Kidney epithelial cell (primary cell): ENCODE measurements around the gene OOSP4A. TPM values are rescaled to one million over a fixed set of nuclear protein-coding genes. Genes with fewer than 3 reads are reported as not detected.

Experiments used
- DNase-seq: peaks from one replicate; pipeline ENCODE4 v3.0.0-alpha.2; 2010; ENCODE audit warnings: low read depth
- H3K27me3 ChIP-seq: 2 replicates; pipeline ENCODE4 v1.6.0; 2011; ENCODE audit warnings: low read length; ENCODE audit not compliant: control insufficient read depth, insufficient read depth
- H3K36me3 ChIP-seq: 2 replicates; pipeline ENCODE4 v1.5.1; 2011; ENCODE audit warnings: low read length; ENCODE audit not compliant: control insufficient read depth, insufficient read depth
- H3K4me3 ChIP-seq: 2 replicates; pipeline ENCODE4 v1.5.1; 2011; ENCODE audit warnings: low read depth, mild to moderate bottlenecking, control low read depth, low read length
- total RNA-seq: library from RNA; depleted of rRNA; stranded (reverse); fragments of >200 nt; gene quantifications from 2 replicates; pipeline ENCODE4 v1.2.3, GENCODE V29; 2015
- TF ChIP-seq, protein P1 (sequence below): IDR thresholded peaks from 2 replicates; pipeline ENCODE4 v1.5.1; 2011; ENCODE audit warnings: mild to moderate bottlenecking, moderate library complexity, low read length, control low read depth, inconsistent platforms; ENCODE audit not compliant: insufficient read depth, poor library complexity, severe bottlenecking

OOSP4A gene
- total RNA-seq, 1 donor from 2014 or later, result not detected

DNA sequence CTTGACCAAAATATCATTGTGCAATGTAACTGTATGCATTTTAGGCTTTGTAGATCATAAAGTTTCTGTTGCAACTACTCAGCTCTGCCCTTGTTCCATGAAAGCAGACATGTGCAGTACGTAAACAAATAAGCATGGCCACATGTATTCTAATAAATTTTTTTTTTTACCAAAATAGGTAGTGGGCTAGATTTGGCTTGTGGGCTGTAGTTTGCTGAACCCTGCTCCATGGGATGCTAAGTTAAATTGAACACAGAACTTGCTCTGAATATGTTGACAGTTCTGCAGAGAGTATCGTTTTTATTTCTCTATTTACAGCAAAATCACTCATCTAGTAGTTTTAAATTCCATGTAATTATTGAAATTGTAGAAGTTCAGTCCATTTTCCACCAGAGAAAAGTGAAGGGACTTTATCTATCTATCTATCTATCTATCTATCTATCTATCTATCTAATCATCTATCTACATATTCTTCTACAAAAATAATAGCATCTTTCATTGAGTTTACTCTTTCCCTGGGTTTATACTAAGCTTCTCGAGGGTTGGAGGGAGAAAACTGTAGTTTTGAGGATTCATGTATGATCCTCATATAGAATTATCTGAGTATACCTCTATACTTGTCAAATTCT is 9.5 kb upstream of the OOSP4A start:
- H3K4me3 ChIP-seq, result no peak overlapping the region
- H3K36me3 ChIP-seq, result no peaks in the 10 kb centered on the region
- H3K27me3 ChIP-seq, result no peaks in the 10 kb centered on the region
- no peak for DNase-seq
- TF ChIP-seq, protein P1, sequence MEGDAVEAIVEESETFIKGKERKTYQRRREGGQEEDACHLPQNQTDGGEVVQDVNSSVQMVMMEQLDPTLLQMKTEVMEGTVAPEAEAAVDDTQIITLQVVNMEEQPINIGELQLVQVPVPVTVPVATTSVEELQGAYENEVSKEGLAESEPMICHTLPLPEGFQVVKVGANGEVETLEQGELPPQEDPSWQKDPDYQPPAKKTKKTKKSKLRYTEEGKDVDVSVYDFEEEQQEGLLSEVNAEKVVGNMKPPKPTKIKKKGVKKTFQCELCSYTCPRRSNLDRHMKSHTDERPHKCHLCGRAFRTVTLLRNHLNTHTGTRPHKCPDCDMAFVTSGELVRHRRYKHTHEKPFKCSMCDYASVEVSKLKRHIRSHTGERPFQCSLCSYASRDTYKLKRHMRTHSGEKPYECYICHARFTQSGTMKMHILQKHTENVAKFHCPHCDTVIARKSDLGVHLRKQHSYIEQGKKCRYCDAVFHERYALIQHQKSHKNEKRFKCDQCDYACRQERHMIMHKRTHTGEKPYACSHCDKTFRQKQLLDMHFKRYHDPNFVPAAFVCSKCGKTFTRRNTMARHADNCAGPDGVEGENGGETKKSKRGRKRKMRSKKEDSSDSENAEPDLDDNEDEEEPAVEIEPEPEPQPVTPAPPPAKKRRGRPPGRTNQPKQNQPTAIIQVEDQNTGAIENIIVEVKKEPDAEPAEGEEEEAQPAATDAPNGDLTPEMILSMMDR, result no peak

DNA sequence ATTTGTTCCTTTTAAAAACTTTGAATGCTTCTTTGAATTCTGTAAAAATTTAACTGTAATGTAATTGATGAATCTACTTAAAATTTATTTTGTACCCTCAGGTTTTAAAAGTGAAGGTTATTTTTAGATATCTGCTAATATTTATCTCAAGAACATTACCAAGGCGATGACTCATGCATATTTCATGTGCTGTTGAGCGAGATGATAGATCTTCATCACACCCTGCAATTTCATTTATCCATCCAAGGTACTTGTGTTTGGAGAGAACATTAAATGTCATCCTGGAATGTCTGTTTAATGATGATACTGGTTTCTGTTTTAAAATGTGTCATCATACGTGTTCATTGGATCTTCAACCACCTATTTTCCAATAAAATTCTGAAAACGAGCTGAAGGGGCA is 6.7 kb upstream of the OOSP4A start:
- TF ChIP-seq, protein P1, result no peak
- DNase-seq, result no peak
- Histone ChIP-seq H3K4me3 (no peak overlapping the region), H3K27me3 (no peaks in the 10 kb centered on the region), H3K36me3 (no peaks in the 10 kb centered on the region)

DNA sequence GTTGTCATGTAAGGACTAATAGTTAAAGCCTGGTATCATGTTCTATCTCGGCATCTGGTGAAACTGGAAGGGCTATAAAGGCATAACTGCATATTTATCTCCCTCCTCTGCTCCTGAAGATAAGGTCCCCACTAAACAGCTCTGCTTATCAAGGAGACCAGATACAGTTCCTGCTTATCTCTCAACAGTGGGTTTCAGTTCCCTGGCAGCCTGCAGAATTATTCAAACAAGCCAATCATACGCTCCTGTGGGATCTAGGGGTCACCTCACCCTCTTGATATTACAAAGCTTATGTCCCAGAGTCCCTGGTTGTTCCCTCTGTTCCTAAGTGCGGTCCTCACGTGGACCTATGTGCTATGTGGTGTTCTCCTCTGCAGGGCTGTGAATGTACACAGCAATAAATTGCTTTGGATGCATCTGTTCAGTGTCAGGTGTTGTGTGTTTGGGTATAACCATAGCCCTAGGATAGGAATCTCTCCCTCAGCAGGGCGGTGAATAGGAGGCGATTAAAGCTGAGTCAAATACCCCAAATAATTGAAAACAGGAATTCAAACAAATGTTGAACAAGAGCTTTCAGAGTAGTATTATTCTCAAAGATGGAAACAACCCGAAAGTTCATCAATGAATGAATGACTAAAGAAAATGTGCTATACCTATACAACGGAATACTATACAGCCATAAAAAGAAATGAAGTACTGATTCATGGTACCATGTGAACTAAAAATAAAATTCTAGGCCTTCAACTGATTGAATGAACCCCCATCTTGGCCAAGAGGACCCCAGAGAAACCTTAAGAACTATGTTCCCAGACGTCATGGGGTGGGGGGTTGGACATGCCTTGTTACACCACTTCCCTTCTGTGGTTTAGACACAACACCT is 3.1 kb upstream of the OOSP4A start:
- DNase-seq, result no peak
- Histone ChIP-seq H3K27me3 (no peaks in the 10 kb centered on the region), H3K4me3 (no peak overlapping the region), H3K36me3 (no peaks in the 10 kb centered on the region)
- TF ChIP-seq, protein P1, result no peak

DNA sequence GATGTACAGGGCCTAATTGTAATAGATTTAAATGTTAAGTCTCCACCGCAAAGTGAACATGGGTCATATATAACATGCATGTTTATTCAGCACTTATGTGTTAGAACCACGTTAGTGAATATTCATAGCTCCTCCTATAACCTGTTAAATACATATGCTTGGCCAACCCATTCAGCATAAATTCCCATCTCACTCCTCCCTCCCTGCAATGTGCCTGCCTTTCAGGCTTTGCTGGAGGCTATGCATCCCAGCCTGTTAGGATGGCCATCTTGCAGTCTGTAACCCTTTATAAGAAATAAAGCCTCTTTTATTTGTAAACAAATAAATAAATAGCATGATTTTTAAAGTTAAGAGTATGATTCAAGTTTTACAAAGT is 1.7 kb upstream of the OOSP4A start:
- DNase-seq, result no peak
- Histone ChIP-seq H3K36me3 (no peaks in the 10 kb centered on the region), H3K4me3 (no peak overlapping the region), H3K27me3 (no peaks in the 10 kb centered on the region)
- TF ChIP-seq, protein P1, result no peak

DNA sequence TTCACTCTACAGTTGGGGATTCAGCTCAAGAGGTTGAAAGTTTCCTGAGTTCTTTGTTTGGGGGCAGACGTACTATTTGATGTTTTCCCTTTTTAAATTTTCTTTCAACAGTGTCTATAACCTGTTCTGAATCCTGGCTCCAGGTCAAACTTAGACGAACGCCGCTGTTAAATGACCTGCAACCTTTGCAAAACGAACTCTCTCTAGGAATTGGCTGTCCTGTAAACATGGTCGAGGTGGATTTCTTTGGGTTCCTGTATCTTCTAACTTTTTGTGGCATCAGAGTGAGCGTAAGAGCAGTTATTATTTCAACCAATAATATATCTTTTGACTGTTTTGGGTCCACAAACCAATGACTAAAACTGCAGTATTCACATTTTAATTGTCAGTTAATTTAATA is 1.6 kb downstream of the OOSP4A start:
- TF ChIP-seq, protein P1, result no peak
- DNase-seq, result no peak
- Histone ChIP-seq H3K4me3 (no peak overlapping the region), H3K36me3 (no peaks in the 10 kb centered on the region), H3K27me3 (no peaks in the 10 kb centered on the region)
